Measurements from ENCODE around the gene UAP1L1.

Gene UAP1L1

DNA sequence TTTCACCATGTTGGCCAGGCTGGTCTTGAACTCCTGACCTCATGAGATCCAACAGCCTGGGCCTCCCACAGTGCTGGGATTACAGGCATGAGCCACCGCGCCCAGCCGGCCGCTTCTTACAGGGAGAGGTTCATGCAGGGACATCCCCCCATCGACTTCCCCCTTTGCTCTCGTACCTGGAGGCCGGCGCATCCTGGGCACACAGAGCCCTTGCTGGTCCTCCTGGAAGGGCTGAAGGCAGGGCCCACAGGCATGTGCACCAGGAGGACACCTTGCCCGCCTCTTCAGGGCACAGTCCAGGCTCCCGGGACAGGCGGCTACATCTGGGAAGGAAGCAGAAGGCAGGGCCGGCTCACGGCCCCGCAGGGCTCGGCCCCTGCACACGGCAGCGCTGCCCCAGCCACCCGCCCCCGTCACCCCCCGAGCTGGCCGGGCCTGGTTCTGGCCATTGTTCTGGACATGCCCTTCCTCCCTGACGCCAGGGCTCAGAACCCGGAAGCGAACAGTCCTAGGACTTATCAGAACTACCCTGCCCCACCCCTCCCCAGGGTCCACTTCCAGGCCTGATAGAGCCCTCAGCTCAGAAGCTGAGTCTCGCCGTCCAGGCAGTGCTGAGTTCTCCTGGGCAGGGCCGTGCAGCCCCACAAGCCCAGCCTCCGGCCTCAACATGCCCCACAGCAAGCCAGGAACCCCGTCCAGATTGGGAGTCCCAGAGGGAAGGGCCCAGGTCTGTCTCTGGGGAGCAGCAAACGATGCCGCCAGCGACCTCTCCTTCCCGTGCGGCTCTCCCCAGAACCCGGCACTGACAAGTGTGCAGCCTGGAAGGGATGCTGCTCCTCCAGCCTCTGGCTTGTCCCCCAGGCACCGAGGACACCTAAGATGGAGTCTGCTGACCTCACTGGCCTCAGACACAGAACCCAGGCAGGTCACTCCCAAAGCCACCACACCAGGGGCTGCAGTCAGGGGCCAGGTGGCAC lies 34.3 kb upstream of the UAP1L1 start:
- DNase-seq: no peak

DNA sequence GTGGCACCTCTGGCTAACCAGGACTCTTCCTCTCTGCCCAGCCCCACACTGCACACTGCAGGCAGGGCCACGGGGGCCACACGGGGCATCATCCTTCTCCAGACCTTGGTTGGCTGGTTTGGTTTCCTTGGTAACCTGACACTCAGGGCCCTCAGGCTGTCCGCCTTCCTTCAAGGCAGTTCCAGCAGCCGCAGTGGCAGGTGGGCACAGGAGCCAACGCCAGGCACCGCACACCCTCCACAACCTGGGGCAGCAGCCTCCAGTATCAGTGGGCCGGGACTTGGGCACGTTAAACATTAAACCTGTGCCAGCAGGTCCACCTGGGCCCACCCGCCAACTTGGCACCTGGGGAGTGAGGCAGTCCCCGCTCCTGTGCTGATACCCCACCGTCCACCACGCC lies 33.3 kb upstream of the UAP1L1 start:
- no peak for DNase-seq

DNA sequence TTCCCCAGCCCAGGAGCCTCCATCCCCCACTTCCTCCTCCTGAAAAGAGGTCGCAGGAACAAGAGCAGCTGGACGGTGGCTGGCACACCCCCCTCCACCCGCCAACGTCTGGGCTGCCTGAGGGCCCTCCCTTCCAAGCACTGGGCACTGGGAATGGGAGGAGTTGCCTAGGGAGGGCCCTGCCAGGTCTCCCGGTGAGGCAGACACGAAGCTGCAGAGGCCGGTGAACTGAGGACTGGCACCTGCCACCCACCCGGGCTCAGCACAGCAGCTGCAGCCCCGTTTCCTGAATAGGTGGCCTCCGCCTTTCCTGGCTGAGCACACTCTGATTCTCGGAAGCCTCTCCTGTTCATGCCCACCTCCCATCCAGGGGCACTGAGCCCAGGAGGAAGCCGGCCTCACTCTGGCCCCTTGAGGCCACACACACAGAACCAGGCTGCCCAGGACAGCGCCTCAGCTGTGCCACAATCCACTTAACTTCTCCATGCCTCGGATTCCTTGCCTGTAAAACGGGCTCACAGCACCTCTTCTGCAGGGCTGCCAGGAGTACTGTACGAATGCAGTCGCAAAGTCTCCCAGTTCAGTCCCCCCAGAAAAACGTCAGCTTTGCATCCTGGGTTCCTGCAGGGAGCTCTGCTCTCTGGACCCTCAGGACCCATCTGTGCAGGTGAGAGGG lies 32.7 kb upstream of the UAP1L1 start:
- no peak for DNase-seq

DNA sequence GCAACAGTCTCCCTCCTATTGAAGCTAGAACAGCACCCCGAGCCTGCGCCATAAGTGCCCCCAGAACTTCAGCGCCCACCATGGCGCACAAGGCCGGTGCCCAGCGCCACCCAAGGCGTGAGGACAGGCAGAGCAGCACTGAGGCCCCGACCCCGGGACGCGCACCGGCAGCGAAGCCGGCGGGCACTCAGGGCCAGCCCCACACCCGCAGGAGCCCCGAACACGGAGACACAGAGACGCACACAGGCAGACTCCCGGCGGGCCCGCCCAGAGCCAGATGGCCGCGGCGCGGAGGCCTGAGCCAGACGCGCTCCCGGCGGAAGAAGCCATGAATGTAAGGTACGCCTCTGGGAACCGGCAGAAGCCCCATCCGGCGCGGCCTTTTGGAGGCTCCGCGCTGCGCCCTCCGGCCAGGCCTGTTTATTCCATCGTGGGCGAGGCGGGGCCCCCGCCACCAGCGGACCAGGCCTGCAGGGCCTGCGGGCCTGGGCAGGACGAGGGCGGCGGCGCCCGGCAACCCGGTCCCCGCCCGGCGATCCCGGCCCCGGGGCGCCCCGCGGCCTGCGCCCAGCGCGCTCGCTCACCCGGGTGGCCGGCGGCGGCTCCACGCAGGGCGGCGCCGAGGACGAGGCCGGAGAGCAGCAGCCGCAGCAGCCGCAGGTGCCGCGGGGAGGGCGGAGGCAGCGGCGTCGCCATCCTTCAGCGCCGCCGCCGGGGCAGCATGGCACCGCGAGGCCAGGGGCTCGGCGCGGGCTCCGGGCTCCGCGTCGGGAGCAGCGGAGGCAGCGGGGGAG lies 31.8 kb upstream of the UAP1L1 start:
- DNase-seq: peak in 1 of 2 experiments; percentile 32

DNA sequence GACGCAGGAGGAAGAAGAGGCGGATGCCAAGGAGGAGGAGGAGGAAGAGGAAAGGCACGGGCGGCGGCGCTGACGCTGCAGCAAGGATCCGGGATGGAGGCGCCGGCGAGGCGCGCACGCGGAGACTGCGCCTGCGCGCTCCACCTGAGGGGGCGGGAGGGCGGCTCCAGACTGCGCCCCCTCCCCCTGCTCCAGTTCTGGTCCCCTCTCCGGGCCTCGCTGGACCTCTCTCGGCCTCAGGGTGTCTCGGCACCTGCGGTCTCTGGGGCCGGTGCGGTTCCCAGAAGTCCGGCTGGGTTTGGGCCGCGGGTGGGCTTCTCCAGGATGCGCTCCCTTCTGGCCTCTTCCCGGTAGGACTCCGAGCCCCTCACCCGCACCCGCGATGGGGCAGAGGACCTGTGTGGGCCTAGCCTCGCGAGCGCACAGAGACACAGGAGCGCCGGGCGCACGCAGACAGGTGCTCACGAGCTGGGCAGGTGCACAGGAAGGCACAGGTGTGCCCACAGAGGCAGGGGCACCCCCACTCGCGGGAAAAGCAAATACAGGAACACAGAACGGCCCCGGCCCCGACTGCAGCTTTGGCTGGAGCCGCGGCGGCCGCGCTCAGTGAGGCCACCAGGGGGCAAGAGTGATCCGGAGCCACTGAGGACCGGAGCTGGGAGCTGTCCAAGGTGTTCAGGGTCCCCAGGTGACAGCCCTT lies 31.1 kb upstream of the UAP1L1 start, which contains the start of gene NPDC1:
Gene NPDC1 (minus strand): TSS at position 90 of the 700 bp plus-strand sequence. CDS start 188 bp downstream, outside the sequence.
- DNase-seq: peak in 1 of 2 experiments; percentile 74

DNA sequence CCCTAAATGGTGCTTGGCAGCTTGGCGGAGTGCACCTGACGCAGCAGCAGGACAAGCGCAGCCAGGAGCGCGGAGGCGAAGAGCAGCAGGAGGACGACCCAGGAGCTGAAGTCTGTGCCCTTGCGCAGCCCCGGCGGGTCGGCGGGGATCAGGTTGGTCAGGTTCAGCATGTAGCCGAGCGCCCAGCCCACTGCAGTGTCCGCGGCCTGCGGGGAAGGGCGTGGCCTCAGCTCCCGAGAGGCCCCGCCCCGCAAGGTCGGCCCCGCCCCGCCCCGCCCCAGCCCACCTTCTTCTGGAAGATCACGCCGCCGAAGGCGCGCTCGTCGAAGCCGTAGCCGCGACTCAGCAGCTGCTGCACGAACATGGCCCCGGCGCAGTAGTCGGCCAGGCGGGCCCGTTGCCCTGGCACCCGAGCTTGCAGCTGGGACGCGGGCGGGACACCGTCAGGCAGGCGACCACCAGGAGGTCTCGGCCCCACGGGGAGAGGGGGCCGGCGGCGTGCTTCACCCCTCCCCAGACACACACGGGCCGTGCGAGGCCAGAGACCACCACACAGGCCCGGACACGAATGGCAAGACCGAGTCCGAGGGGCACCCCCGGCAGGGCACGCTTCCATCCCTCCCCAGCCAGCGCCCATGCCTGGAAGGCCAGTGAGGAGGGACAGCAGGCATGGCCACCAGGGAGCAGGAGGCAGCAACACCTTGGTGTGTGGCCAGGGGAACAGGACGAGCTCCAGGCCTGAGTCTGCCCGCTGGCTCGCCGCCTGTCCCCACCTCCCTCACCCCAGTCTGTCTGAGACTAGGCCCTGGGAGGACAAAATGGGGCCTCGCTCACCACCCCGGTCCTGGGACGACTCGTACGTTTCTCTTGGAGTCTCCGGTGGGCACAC lies 28.4 kb upstream of the UAP1L1 start:
- DNase-seq: no peak

DNA sequence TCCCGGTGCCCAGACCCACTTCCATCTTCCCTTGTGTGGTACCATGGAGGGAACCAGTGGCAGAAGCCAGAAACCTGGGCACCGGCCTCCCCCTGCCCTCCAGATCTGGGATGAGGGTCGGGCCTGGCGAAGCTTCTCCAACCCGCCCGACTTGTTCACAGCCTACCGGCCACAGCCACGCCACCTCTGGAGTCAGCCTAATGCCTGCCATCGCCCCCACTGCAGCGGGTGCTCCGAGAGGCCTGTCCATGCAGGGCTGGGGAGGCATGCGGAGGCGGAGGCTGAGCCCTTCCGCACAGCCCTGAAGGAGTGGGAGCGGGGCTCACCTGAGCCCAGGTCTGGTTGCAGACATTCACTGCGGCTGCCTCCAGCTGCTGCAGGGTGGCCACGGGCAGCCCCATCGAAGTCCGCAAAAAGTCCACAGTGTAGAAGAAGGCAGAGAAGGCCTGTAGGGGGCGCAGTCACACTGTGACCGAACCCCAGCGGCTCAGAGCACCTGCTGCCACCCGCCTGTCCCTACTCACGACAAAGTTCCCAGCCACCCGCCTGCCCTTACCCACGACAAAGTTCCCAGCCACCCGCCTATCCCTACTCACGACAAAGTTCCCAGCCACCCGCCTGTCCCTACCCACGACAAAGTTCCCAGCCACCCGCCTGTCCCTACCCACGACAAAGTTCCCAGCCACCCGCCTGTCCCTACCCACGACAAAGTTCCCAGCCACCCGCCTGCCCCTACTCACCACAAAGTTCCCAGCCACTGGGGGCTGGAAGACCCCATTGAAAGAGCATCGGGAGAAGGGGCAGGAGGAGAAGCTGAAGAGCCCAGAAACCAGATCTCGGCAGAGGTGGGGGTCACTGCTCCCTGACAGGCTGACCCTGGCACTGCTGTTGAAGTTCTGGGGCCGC lies 27.5 kb upstream of the UAP1L1 start:
- DNase-seq: peak in 1 of 2 experiments; percentile 50

DNA sequence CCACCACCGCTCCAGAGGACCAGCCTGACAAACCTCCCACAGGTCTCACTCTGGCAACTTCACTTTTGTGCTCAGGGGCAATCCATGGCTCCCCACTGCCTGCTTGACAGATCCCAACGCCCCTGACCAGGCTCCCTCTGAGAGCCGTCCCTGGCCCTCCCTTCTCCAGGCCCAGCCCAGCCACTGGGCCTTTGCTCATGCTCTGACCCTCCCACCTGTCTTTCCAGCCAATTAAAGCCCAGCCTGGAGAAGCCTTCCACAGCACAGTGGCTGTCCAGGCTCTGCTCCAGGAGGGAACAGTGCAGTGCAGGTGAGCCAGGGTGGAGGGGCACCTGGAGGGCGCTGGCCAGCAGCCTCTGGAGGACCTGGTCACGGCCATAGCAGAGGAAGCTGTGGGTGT lies 26.7 kb upstream of the UAP1L1 start:
- no peak for DNase-seq

DNA sequence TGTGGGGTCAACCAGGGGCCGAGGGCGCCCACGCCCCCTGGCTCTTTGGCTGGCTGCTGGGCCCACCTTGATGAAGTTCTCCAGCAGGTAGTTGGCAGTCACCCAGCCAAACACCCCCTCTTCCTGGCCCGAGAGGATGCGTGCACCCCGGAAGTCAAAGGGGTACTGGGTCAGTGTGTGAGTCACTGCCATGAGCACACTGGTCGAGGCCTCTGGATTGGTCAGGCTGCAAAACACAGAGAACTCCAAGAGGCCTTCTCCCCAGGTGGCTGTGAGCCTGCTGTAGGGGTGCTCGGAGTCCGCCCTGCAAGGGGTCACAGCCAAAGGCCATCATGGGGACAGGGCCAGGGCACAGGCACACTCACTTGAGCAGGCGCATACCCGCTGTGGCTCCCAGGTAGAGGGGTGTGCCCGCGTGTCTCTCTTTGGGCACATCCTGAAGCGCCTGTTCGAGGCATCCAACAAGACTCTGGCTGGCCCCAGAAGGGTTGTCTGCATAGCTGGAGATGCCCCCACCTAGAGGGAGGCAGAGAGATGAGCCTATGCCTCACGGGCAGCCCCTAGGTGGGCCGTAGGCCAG lies 26.1 kb upstream of the UAP1L1 start:
- no peak for DNase-seq

DNA sequence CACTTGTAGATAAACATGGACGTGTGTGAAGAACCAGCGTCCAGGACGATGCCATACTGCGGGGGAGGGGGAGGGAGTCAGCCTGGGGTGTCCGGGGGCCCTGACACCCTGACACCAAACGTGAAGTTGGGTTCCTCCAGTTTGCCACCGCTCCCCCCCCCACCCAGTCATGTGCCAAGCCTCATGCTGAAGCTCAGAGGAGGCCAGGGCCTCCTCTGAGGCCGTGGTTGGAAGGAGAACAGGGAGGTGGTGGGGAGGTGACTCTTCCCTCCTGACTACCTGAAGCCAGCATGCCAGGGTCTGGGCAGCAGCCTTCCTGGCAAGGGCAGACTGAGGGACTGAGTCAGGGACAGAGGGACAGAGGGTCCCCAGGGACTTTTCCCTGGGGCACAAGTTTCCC lies 25.0 kb upstream of the UAP1L1 start:
- DNase-seq: no peak

DNA sequence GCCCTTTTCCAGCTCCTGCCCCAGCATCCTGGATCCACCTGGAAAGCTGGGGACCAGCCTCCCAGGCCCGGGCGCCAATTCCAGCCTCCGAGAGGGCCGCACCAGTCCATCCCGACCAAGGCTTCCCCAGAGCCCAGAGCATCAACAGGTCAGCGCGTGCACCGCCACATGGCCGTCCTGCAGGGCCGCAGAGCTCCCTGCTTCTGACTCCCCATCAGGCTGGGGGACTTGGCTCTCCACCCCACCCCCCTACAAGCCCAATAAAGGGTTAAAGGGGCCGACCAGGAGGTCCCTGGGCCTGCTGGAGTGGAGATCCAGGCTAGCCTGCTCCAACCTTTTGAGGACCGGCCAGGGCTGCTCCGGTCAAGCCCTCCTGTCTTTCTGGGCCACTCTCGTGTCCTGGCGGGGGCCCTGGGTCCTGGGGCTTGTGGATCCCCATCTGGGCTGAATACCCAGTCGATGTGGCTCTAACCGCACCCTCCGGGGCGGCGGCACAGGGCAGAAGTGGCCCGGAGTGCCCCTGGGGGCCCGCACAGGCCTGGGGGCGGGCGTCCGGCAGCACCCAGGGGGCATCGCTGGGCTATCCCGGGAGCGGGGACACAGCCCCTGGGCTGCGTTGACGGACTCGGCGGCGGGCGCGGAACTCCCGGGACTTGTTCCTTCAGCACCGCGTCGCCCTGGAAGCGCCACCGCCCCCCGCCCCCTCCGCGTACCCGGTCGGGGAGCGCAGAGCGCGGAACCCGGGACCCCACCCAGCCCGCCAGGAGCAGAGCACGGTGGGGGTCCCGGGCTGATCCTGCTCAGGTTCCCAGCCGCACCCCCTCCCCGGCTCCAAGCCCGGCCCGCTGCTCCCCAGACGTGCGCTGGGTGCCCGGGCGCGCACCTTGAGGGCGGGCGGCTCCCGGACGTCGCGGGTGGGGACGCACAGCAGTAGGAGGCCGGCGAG lies 24.0 kb upstream of the UAP1L1 start:
- no peak for DNase-seq

DNA sequence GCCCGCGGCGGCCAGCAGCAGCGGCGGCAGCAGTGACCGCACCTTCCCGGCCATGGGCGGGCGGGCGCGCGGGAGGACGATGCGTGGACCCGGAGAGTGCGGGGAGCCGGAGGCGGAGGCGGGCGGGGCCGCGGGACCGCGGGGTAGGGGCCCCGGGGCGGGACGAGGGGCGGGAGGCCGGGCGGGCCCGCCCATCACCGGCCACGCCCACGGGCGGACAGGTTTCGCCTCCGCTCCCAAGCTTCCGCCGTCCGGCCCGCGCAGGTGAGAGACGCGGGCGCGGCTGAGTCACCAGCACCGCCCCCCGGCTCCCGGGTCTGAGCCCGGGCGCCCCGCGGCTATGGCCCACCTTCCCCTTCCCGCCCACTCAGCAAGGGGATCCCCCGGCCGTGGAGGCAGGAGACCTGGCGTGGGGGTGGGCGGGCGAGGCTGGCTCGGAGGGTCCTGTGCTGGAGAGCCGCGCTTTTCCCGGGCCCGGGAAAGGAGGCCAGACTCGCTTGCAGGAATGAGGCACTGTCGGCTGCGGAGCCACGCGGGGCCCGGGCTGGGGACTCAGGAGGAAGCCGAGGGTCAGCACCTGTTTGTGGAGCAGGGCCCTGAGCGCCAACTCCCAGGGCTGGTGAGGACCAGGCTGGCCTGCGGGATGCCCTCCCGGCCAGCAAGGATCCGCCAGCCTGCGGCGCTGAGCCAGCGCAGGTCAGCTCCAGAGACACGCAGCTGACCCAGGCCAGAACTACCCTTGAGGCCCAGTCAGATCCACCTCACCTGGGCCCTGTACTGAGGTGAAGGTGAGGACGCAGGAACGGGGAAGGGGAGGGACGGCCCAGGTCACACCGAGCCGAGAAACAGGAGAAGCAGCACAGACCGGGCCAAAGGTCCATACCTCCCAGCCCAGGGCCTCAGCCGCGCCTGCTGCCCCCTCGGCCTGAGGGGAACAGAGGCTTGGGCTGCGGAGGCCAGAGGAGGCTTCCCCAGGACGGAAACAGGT lies 23.1 kb upstream of the UAP1L1 start, which contains the start of gene ENTPD2:
Gene ENTPD2 (minus strand): TSS at position 118 of the 988 bp plus-strand sequence. CDS start 64 bp downstream, at position 54.
- DNase-seq: no peak

DNA sequence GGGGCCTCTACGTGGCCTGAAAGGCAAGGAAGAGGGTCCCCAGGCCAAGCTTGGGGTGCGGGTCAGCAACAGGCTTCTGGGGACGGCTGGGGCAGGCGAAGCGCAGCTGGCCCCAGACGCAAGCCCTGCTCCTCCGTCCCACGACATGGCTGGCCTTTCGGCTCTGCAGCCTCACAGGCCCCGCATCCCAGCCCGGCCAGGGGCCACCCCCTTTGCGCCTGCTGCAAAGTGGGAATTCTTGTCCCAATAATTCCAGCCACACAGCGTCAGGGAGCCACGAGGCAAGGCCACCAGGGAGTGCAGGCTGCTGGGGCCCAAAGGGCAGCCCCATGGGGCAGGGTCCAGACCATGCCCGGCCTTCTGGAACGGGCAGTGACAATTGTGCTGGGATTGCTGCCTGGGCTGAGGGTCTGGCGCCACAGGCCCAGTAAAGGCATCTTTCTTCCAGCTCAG lies 22.4 kb upstream of the UAP1L1 start:
- DNase-seq: no peak

DNA sequence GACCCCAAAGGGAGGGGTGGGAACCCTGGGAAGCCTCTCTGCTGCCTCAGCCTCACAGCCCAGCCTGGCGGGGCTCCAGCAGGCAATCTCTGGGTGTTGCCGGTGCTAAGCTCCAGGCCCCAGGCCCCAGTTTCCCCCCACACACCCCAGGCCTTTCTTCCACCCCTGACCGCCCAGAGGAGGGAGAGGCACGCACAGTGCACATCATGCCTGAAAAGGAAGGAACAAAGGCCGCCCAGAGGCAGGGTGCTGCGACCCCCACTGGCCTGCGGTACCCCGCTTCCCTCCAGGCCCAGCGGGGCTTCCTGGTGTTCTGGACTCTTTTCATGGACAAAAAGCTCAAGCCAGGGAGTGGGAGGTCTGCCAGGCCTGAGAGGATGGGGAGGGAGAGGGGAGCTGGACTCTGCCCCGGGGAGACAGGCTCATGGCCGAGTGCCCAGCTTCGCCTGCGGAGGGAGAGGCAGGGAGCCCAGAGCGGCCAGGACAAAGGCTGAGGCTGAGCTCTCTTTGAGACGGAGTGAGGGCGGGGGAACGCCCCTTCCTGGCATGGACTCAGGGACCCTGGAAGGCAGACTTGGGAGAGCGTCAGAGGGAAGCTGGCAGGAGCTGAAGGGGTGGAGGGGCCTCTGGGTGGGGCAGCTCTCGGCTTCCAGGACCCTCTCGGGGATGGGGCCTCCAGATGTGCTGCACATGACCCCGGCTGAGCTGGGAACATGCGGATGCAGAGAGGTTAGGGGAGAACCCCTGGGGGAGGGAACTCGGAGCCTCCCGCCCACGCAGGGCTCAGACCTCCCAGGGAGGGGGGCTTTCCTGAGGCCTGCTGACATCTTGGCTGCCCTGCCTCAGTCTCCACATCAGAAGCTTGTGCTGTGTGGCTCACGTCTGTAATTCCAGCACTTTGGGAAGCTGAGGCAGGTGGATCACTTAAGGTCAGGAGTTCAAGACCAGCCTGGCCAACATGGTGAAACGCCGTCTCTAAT lies 21.6 kb upstream of the UAP1L1 start:
- DNase-seq: no peak

DNA sequence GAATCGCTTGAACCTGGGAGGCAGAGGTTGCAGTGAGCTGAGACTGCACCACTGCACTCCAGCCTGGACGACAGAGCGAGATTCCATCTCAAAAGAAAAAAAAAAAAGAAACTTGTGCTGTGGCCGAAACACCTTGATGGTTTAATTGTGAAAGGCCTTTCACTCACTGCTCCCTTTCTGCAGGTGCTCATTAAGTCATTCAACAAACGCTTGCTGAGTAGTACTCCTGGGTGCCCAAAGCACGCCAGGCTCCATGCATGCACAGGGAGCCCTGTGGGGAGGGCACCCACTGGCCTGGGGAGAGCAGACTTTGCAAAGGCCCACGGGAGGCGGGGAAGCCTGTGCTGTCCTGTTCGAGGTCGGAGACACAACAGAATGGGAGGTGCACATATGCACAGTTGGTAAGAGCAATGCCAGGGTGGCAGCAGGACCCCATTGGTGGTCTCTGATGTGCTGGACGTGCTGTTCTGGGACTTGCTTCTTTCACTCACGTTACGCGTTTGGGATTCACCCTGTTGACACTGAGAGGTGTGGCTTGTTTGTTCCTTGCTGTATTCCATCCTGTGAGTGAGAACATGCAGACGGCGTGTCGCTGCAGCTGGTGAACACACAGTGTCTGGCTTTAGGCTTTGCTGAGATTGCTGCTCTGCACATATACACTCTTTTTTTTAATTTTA lies 20.4 kb upstream of the UAP1L1 start:
- no peak for DNase-seq
